HCT116 (cell line): ENCODE data around the gene PDE4D. TPM values are rescaled to one million over a fixed set of nuclear protein-coding genes. Genes with fewer than 3 reads are reported as not detected.

Experiments
- ATAC-seq: fragments of 200-7000 bp; cut with Tn5 transposase; 2 replicates; pipeline ENCODE4 v1.9.1; 2020; ENCODE audit warnings: mild to moderate bottlenecking, moderate library complexity
- BruUV-seq: library from RNA; stranded (reverse); fragments of 400-500 nt; replicated peaks from 2 replicates; lab custom pipeline; 2021; lab: Mats Ljungman, UMichigan
- CTCF ChIA-PET: fragments of 300-600 bp; sonication (Branson Sonifier 250); formaldehyde crosslinking; loops from one replicate; lab custom pipeline; 2021; ENCODE audit warnings: antibody characterized with exemption; lab: Charles Lee
- POLR2A ChIA-PET: fragments of 300-600, 350-600 bp; sonication (Branson Sonifier 250); formaldehyde crosslinking; loops from one replicate; lab custom pipeline; 2021; ENCODE audit warnings: antibody characterized with exemption; lab: Charles Lee
- RAD21 ChIA-PET, 2 experiments: fragments of 300-600 bp; sonication (Branson Sonifier 250); formaldehyde crosslinking; loops; one replicate each; lab custom pipeline; 2023; ENCODE audit warnings: low total read pairs in 2 of 2; ENCODE audit not compliant: uncharacterized antibody in 2 of 2, unreplicated experiment in 2 of 2, low non-redundant PET in 1 of 2; lab: Charles Lee
- DNase-seq: peaks from one replicate; pipeline ENCODE4 v3.0.0-alpha.2; 2010; ENCODE audit warnings: low read depth, low spot score
- H2AFZ ChIP-seq: fragments of 200-600 bp; shearing (Covaris generic), sonication (generic); 2 replicates; pipeline ENCODE4 v1.6.1; 2017; ENCODE audit warnings: low read depth, mixed run types, mixed read lengths, antibody characterized with exemption, low read length; ENCODE audit not compliant: poor library complexity, severe bottlenecking
- H3K27ac ChIP-seq: 2 replicates; pipeline ENCODE4 v1.5.1; 2012; ENCODE audit warnings: low read depth, low read length
- H3K27me3 ChIP-seq: fragments of 200-600 bp; sonication (generic); 2 replicates; pipeline ENCODE4 v1.6.1; 2016; ENCODE audit warnings: mixed run types, low read length, mixed read lengths; ENCODE audit not compliant: insufficient read depth
- H3K36me3 ChIP-seq, 2 experiments: fragments of 200-500 bp in 1 of 2; fragments of 200-600 bp in 1 of 2; sonication (Bioruptor generic) in 1 of 2; sonication (generic) in 1 of 2; 2 replicates each; pipeline versions ENCODE4 v1.5.1 to v1.6.1; 2014 to 2016; ENCODE audit warnings: low read length in 2 of 2, inconsistent platforms in 1 of 2, mixed read lengths in 1 of 2, mixed run types in 1 of 2; ENCODE audit not compliant: insufficient read depth in 2 of 2, control insufficient read depth in 1 of 2
- H3K4me1 ChIP-seq, 2 experiments: fragments of 200-600 bp in 1 of 2; sonication (generic) in 1 of 2; 2 replicates each; pipeline versions ENCODE4 v1.5.1 to v1.6.1; 2012 to 2017; ENCODE audit warnings: low read length in 2 of 2, inconsistent platforms in 1 of 2, mild to moderate bottlenecking in 1 of 2, mixed read lengths in 1 of 2, mixed run types in 1 of 2, moderate library complexity in 1 of 2; ENCODE audit not compliant: insufficient read depth in 2 of 2, control insufficient read depth in 1 of 2
- H3K4me2 ChIP-seq: fragments of 200-600 bp; sonication (generic); 2 replicates; pipeline ENCODE4 v1.6.1; 2017; ENCODE audit warnings: mixed run types, low read length, mixed read lengths
- H3K4me3 ChIP-seq, 2 experiments: fragments of 200-600 bp in 1 of 2; sonication (generic) in 1 of 2; replicated peaks in 1 of 2; 2 replicates each; pipeline ENCODE4 v1.5.1; 2011 to 2016; ENCODE audit warnings: low read length in 2 of 2, control low read depth in 1 of 2, low read depth in 1 of 2, mild to moderate bottlenecking in 1 of 2, mixed read lengths in 1 of 2, mixed run types in 1 of 2
- H3K79me2 ChIP-seq: fragments of 200-600 bp; sonication (generic); 2 replicates; pipeline ENCODE4 v1.6.1; 2017; ENCODE audit warnings: mild to moderate bottlenecking, mixed run types, low read length, moderate library complexity, mixed read lengths; ENCODE audit not compliant: insufficient read depth
- H3K9ac ChIP-seq: fragments of 200-600 bp; sonication (generic); 2 replicates; pipeline ENCODE4 v1.6.1; 2016; ENCODE audit warnings: low read length, mixed read lengths
- H3K9me2 ChIP-seq: fragments of 200-600 bp; sonication (generic), shearing (Covaris generic); 2 replicates; pipeline ENCODE4 v1.6.1; 2017; ENCODE audit warnings: mixed run types, mild to moderate bottlenecking, moderate library complexity; ENCODE audit not compliant: insufficient read depth
- H3K9me3 ChIP-seq, 2 experiments: fragments of 200-500 bp in 1 of 2; fragments of 200-600 bp in 1 of 2; sonication (Bioruptor generic) in 1 of 2; sonication (generic) in 1 of 2; 2 replicates each; pipeline ENCODE4 v1.6.1; 2014 to 2017; ENCODE audit warnings: low read length in 2 of 2, mixed read lengths in 2 of 2, inconsistent platforms in 1 of 2, low read depth in 1 of 2, mild to moderate bottlenecking in 1 of 2, mixed run types in 1 of 2, moderate library complexity in 1 of 2; ENCODE audit not compliant: control insufficient read depth in 1 of 2, insufficient read depth in 1 of 2
- H4K20me1 ChIP-seq: fragments of 200-600 bp; sonication (generic), shearing (Covaris generic); 2 replicates; pipeline ENCODE4 v1.6.1; 2017; ENCODE audit warnings: mixed run types, mild to moderate bottlenecking, moderate library complexity; ENCODE audit not compliant: insufficient read depth
- ATF3 ChIP-seq: IDR thresholded peaks from 2 replicates; pipeline ENCODE4 v1.6.1; 2012
- CBX3 ChIP-seq: IDR thresholded peaks from 2 replicates; pipeline ENCODE4 v1.6.1; 2012; ENCODE audit warnings: low read depth
- CTCF ChIP-seq, 3 experiments: fragments of 200-600 bp in 1 of 3; sonication (generic) in 1 of 3; IDR thresholded peaks in 2 of 3; conservative IDR thresholded peaks in 1 of 3; 2 replicates each; pipeline ENCODE4 v1.5.1; 2012 to 2017; ENCODE audit warnings: low read depth in 2 of 3, low read length in 2 of 3, antibody characterized with exemption in 1 of 3, borderline replicate concordance in 1 of 3, control low read depth in 1 of 3, mild to moderate bottlenecking in 1 of 3, mixed read lengths in 1 of 3, mixed run types in 1 of 3, moderate library complexity in 1 of 3; ENCODE audit not compliant: insufficient read depth in 1 of 3
- REST ChIP-seq: IDR thresholded peaks from 2 replicates; pipeline ENCODE4 v1.6.1; 2012; ENCODE audit warnings: low read depth
- intact Hi-C: fragments of 100-400 bp; cut with micrococcal nuclease; formaldehyde crosslinking; loops from 2 replicates; pipeline ENCODE4 v1.10.0; 2022
- total RNA-seq: library from RNA; stranded (reverse); gene quantifications from one replicate; pipeline ENCODE4 v1.2.1, GENCODE V29; 2021; ENCODE audit not compliant: unreplicated experiment

Gene PDE4D
- total RNA-seq, 1 experiment from 2014 or later: 1.1 TPM

- ATAC-seq: no peak
- CTCF ChIA-PET: no interaction called here
- Histone ChIP-seq H3K79me2 (no peaks in the 10 kb centered on the region), H3K4me1 (peaks cover 2 to 20% of the 10 kb centered on the region in 2 experiments; a peak in 2 of 4 replicates), H3K9me3 (no peaks in the 10 kb centered on the region), H3K9me2 (no peaks in the 10 kb centered on the region), H4K20me1 (no peaks in the 10 kb centered on the region), H3K9ac (no peak overlapping the region), H3K27ac (no peak overlapping the region), H3K36me3 (no peaks in the 10 kb centered on the region), H3K27me3 (peaks cover 40% of the 10 kb centered on the region), H2AFZ (no peak overlapping the region), H3K4me2 (peak overlapping the region; percentile 82), H3K4me3 (peak overlapping the region; percentile 46 to 59)
- TF ChIP-seq REST (no peak), CBX3 (no peak), CTCF (IDR thresholded peaks at IDR 0.05 in 2 of 3, conservative IDR thresholded peaks at IDR 0.05 in 1 of 3; ENCODE audit: borderline replicate concordance in 1 of 3, insufficient read depth in 1 of 3, low read depth in 2 of 3, low read length in 2 of 3) (no peak), ATF3 (no peak)
- POLR2A ChIA-PET: no interaction called here
- DNase-seq: no peak
- no TSS peak for BruUV-seq
- intact Hi-C loops: no loop called here
- RAD21 ChIA-PET: no interaction called here
These were observed 855.4 kb downstream of the PDE4D start for GRCh38 chr5:59037941-59038797.
